Activated naive CD8-positive, alpha-beta T cell treated with anti-CD3 and anti-CD28 coated beads, Interleukin-2, amount 50 U/mL, for 24 hours (primary cell): ENCODE data around the gene UBIAD1.
A peak's percentile ranks its signal among the peaks of the same experiment; 100 is the strongest.

ENCODE experiments used
- ATAC-seq: fragments of 150-1000 bp; cut with Tn5 transposase; one replicate; pipeline ENCODE4 v1.10.0; 2021
- DNase-seq: peaks from one replicate; pipeline ENCODE4 v3.0.0; 2021
- H3K27ac Mint-ChIP-seq: one replicate; pipeline ENCODE4 v1.8.0; 2021; ENCODE audit warnings: mild to moderate bottlenecking, mixed read lengths
- H3K27me3 Mint-ChIP-seq: one replicate; pipeline ENCODE4 v1.8.0; 2021; ENCODE audit warnings: mixed read lengths
- H3K36me3 Mint-ChIP-seq: one replicate; pipeline ENCODE4 v1.8.0; 2021; ENCODE audit warnings: low read depth, mixed read lengths
- H3K4me1 Mint-ChIP-seq: one replicate; pipeline ENCODE4 v1.8.0; 2021; ENCODE audit warnings: mixed read lengths
- H3K4me3 Mint-ChIP-seq: one replicate; pipeline ENCODE4 v1.8.0; 2021; ENCODE audit warnings: mild to moderate bottlenecking, moderate library complexity, mixed read lengths
- H3K9me3 Mint-ChIP-seq: one replicate; pipeline ENCODE4 v1.8.0; 2021; ENCODE audit warnings: mixed read lengths

Gene UBIAD1, protein sequence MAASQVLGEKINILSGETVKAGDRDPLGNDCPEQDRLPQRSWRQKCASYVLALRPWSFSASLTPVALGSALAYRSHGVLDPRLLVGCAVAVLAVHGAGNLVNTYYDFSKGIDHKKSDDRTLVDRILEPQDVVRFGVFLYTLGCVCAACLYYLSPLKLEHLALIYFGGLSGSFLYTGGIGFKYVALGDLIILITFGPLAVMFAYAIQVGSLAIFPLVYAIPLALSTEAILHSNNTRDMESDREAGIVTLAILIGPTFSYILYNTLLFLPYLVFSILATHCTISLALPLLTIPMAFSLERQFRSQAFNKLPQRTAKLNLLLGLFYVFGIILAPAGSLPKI

DNA sequence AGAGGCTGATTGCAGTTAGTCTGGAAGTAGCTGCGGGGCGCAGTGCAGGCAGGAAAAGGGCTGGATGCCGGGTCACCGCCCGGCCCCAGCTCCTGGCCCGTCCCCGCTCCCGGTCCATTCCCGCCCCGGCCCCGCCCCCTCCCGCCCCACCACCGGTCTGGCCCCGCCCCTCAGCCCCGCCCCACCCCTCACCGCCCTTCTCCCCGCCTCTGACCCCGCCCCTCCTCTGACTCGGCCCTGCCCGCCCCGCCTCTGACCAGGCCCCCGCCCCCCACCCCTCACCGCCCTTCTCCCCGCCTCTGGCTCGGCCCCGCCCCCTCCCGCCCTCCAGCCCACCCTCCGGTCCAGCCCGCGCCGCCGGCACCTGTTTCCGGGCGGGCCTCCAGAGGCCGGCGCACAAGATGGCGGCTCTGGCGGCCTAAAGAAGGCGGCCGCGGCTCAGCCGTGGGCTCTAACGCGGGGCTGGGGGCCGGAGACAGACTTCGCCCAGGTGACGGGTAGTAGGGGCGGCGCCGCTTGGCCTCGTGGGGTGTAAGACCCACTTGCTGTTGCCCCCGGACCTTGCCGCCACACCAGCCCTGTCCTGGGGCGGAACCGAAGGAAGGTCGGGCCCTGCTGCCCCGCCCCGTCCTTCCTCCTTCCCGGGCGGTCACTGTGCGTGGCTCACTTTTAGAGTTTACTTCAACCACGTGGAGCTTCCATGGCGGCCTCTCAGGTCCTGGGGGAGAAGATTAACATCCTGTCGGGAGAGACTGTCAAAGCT is at the start of gene UBIAD1:
UBIAD1 (plus strand) TSS at position 367 of the 763 bp plus-strand sequence; CDS start at position 701, 334 bp downstream.
- Mint-ChIP-seq H3K27me3 (no peaks in the 10 kb centered on the region), H3K4me1 (peaks cover 28% of the 10 kb centered on the region), H3K4me3 (peak within 1 kb of the TSS; percentile 95), H3K27ac (peak within 1 kb of the TSS; percentile 92), H3K36me3 (peaks cover 27% of the 10 kb centered on the region), H3K9me3 (no peaks in the 10 kb centered on the region)
- DNase-seq: peak; percentile 87
- ATAC-seq: peak; percentile 90

DNA sequence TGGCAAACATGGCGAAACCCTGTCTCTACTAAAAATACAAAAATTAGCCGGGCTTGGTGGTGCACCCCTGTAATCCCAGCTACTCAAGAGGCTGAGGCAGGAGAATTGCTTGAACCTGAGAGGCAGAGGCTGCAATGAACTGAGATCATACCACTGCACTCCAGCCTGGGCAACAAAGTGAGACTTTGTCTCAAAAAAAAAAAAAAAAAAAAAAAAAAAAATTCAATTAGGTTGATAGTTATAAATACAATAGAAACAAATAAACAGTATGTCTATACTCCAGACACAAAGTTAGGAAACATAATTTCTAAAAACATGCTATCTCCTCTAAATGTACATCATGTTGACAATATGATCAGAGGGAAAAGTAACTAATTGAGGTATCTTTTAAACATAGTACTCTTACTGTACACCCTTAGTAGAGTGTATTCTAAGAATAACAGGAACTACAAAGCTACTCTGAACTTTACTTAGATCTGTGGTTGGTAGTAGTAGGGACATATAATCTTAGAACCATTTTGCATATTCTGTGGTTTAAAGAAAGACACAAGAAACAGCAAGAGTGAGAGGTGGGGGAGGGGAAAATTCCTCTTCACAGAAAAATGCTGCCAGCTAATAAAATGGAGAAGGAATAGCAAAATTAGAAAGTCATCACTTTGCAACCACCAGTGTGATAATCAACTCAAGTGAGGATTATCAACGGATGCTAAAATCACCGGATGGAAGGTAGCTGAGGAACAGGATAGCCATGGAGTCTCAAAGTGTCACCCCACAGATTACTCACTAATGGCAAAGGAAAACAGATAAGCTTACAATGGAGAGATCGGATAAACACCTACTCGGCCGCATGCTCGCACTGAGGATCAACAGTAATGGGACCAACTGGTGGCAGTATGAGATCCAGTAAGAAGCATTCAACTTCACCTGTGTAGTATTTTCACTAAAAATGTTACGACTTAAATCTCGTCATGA is 45.6 kb upstream of the UBIAD1 start:
- ATAC-seq (no peak), DNase-seq (no peak)
- peak overlapping the region; percentile 7 for H3K27ac Mint-ChIP-seq
- H3K4me1 Mint-ChIP-seq: peaks cover 14% of the 10 kb centered on the region
- peaks cover 44% of the 10 kb centered on the region for H3K36me3 Mint-ChIP-seq
- H3K4me3 Mint-ChIP-seq: no peak overlapping the region
- H3K27me3 Mint-ChIP-seq: no peaks in the 10 kb centered on the region
- no peaks in the 10 kb centered on the region for H3K9me3 Mint-ChIP-seq

DNA sequence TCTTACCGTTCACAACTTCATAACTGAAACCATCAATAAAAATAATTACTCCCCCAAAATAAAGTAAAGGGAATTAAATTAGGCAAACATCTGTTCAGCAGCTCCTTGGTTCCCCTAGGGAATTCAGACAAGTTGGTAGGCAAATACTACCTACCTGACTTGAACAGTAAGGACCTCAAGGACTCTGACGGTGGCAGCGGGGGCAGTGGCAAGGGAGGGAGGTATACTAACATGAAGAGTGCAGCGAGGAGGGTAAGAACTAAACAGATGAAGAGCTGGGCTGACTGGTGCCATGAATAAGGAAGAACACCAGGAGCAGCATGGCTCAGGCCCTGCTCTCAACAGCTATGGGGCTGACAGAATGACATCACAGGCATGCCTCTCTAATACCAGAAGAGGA is 43.8 kb upstream of the UBIAD1 start:
- no peak for DNase-seq
- Mint-ChIP-seq H3K9me3 (no peaks in the 10 kb centered on the region), H3K27ac (no peak overlapping the region), H3K4me1 (peaks cover 14% of the 10 kb centered on the region), H3K36me3 (peaks cover 51% of the 10 kb centered on the region), H3K27me3 (no peaks in the 10 kb centered on the region), H3K4me3 (no peak overlapping the region)
- no peak for ATAC-seq

DNA sequence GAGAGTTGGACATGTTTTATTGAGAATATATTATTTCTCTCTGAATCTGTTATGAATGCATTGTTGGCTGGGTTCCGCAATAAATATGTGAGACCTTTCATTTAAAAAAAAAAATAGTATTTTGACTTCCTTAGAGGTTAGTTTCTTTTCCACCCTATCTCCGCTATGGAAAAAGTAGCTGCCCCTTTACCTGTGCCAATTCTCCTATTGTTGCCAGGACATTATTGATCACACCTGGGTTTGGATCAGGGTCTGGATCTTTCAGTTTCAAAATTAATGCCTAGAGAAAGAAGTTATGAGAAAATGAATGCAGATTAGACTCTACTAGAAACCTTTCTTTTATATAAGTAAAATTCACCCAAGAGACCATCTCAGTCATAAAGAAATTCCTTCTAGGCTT is 39.8 kb upstream of the UBIAD1 start:
- ATAC-seq (no peak), DNase-seq (no peak)
- Mint-ChIP-seq H3K36me3 (peaks cover 47% of the 10 kb centered on the region), H3K27me3 (no peaks in the 10 kb centered on the region), H3K4me3 (no peak overlapping the region), H3K9me3 (no peaks in the 10 kb centered on the region), H3K27ac (no peak overlapping the region), H3K4me1 (peaks cover 4% of the 10 kb centered on the region)

DNA sequence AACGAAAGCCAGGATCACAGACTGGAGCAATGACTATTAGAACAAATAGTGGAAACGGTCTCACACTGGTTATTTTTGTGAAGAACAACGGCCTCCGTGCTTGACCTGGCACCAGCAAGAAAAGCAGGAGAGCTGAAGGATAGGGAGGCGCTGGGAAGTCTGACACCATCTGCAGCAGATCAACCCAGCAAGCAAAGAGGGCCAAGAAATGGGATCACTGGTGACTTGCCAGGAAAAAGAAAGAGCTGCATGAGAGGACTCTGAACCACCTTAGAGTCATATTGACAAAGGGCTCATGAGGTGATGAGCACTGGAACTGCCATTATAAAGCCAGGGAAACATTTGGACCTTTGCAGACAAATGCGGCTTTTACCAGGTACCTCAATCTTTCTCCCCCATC is 35.6 kb upstream of the UBIAD1 start:
- Mint-ChIP-seq H3K4me1 (peaks cover 2% of the 10 kb centered on the region), H3K27me3 (no peaks in the 10 kb centered on the region), H3K27ac (peak overlapping the region; percentile 16), H3K36me3 (peaks cover 52% of the 10 kb centered on the region), H3K9me3 (no peaks in the 10 kb centered on the region), H3K4me3 (no peak overlapping the region)
- no peak for DNase-seq
- no peak for ATAC-seq

DNA sequence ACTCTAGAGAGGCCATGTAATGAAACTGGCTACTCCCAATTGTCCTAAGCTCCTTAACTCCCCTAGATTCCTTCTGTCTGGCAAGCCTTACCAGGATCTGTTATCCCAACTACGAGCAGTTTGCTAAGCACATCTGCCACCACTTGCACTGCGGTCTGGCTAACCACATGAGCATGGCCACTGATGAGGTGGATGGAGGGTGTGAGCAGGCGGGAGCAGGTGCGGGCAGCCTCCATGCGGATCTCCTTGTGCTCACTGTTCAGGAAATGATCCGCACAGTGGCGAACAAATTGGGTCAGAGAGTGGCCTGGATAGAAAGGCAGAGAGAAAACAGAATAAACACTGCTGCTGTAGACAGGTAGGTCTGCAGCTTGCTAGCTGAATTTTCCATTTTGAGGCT is 34.7 kb upstream of the UBIAD1 start:
- Mint-ChIP-seq H3K9me3 (no peaks in the 10 kb centered on the region), H3K27me3 (no peaks in the 10 kb centered on the region), H3K4me3 (no peak overlapping the region), H3K27ac (no peak overlapping the region), H3K36me3 (peaks cover 47% of the 10 kb centered on the region), H3K4me1 (peaks cover 2% of the 10 kb centered on the region)
- ATAC-seq (no peak), DNase-seq (no peak)

DNA sequence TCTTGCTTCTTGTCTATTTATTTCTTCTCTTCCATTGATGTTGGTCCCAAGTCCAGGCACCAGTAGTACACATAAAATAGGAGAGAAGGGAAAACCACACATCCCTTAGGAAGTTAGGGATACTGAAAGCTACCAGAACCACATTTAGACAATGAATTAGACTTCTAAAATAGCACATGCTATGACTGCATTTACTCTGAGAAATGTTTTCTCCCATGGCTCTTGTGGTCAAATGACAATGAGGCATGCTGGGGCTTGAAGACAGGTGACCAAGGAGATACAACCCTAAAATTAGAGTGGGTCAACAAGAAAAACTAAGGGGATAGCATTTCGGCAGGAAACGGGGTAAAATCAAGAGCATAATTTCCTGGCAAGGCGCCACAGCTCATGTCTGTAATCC is 27.8 kb upstream of the UBIAD1 start:
- Mint-ChIP-seq H3K36me3 (peaks cover 31% of the 10 kb centered on the region), H3K4me3 (no peak overlapping the region), H3K27ac (no peak overlapping the region), H3K4me1 (no peaks in the 10 kb centered on the region), H3K27me3 (no peaks in the 10 kb centered on the region), H3K9me3 (no peaks in the 10 kb centered on the region)
- DNase-seq (no peak), ATAC-seq (no peak)

DNA sequence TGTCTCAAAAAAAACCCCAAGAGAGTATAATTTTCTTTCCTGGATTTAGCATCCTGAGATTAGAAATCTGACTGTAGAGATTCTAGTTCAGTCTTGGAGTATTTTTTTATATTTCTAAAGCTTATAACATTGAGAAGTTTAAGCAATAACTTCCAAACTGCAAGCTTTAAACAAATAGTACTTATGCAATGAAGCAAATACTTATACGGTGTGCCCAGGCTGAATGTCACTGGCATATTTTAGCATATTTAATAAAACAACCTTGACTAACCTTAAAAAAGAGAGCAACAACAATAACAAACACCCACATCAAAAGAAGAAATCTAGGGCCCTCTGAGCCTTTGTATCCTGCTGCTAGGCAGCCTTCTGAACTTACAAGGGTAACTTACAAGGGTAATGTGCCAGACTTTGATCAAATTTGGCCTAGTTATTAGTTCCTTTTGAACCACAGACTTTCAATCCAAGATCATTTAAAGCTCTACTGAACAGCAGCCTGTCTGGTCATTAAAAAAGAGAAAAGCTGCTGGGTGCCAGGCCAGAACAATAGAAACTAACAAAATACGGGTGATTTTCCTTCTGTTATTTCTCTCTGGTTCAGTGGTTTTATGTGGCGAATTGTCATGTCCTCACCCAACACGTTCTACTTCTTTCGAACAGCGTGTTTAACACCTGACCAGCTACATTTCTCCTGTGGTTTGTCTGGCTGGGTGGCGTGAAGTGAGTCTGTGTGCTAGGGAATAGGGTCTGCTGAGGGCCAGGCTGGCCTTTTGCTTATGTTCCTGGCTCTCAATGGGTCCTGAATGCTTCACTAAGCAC is 26.9 kb upstream of the UBIAD1 start:
- Mint-ChIP-seq H3K9me3 (no peaks in the 10 kb centered on the region), H3K36me3 (peaks cover 34% of the 10 kb centered on the region), H3K27me3 (no peaks in the 10 kb centered on the region), H3K4me3 (no peak overlapping the region), H3K27ac (peak overlapping the region; percentile 19), H3K4me1 (no peaks in the 10 kb centered on the region)
- DNase-seq: no peak
- ATAC-seq: no peak

DNA sequence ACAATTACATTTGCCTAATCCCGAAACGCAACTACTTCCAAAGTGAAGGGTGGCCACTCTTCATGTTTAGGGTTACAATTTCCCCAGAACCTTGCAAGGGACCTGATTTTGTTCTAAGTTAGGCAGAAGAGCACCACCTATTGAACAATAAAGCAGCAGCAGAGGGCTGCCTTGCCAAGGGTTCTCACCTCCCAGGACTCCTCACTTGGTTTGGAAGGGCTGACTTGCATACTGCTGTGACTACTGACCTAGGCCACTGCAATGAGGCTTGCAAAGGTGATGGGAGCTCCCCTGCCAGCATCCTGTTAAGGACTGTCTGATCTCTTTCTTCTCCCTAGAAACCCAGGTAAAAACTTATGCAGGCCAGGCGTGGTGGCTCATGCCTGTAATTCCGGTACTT is 24.8 kb upstream of the UBIAD1 start:
- Mint-ChIP-seq H3K27me3 (no peaks in the 10 kb centered on the region), H3K9me3 (no peaks in the 10 kb centered on the region), H3K4me1 (no peaks in the 10 kb centered on the region), H3K36me3 (peaks cover 40% of the 10 kb centered on the region), H3K4me3 (no peak overlapping the region), H3K27ac (no peak overlapping the region)
- no peak for ATAC-seq
- no peak for DNase-seq

DNA sequence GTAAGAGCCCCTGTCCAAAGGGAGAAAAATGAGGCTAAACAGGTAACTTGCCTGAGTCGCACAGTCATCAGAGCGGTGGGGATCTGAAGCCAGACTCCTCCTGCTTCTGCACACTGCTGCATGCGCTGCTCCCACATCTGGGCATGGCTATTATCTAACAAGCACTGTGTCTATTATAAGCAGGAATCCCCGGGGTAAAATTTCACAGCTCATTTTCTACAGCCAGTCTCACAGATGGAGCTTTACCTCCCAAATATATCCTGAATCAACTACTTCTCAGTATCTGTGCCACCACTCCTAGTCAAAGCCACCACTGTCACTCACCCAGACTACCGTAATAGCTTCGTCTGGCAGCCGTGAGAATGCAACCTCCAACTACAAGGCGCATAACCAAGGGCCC is 20.5 kb upstream of the UBIAD1 start:
- Mint-ChIP-seq H3K4me3 (no peak overlapping the region), H3K27ac (no peak overlapping the region), H3K9me3 (no peaks in the 10 kb centered on the region), H3K36me3 (peaks cover 50% of the 10 kb centered on the region), H3K4me1 (no peaks in the 10 kb centered on the region), H3K27me3 (no peaks in the 10 kb centered on the region)
- DNase-seq (no peak), ATAC-seq (no peak)

DNA sequence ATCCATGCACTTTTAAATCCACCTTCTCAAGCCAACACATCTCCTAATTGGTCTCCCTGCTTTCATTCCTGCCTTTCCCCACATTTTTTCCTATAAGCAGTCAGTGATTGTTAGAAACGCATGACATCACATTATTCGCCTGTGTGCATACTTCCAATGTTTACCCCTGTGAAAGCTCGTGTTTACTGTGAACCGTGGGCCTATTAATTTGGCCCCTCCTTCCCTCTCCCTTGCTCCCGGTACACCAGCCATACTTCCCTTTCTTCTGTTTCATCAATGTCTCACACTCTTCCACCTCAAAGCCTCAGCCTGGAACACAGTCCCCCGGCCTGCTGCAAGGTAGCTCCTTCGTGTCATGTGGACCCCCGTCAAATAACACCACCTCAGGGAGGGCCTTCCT is 19.8 kb upstream of the UBIAD1 start:
- Mint-ChIP-seq H3K27me3 (no peaks in the 10 kb centered on the region), H3K4me1 (no peaks in the 10 kb centered on the region), H3K4me3 (no peak overlapping the region), H3K36me3 (peaks cover 56% of the 10 kb centered on the region), H3K9me3 (no peaks in the 10 kb centered on the region), H3K27ac (peak overlapping the region; percentile 6)
- DNase-seq (no peak), ATAC-seq (no peak)

DNA sequence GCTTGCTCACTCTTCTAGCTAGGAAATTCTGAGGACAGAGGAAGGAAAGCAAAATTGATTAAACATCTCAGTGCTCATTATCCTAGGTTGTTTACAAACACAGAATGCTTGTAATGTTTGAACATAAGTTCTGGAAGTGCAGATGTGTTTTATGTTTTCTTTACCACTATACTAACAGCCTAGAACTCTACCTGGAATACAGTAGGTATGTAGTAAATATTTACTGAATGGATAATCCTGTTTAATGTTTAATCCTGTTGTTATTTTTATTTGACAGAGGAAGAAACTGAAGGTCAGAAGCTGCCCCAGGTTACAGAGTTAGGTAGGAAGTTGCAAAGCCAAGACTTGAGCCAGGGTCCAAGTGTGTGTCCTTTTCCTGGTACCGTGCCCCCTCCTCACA is 16.7 kb upstream of the UBIAD1 start:
- no peak for ATAC-seq
- Mint-ChIP-seq H3K4me1 (peaks cover 10% of the 10 kb centered on the region), H3K36me3 (peaks cover 53% of the 10 kb centered on the region), H3K27ac (no peak overlapping the region), H3K27me3 (no peaks in the 10 kb centered on the region), H3K9me3 (no peaks in the 10 kb centered on the region), H3K4me3 (no peak overlapping the region)
- DNase-seq: no peak

DNA sequence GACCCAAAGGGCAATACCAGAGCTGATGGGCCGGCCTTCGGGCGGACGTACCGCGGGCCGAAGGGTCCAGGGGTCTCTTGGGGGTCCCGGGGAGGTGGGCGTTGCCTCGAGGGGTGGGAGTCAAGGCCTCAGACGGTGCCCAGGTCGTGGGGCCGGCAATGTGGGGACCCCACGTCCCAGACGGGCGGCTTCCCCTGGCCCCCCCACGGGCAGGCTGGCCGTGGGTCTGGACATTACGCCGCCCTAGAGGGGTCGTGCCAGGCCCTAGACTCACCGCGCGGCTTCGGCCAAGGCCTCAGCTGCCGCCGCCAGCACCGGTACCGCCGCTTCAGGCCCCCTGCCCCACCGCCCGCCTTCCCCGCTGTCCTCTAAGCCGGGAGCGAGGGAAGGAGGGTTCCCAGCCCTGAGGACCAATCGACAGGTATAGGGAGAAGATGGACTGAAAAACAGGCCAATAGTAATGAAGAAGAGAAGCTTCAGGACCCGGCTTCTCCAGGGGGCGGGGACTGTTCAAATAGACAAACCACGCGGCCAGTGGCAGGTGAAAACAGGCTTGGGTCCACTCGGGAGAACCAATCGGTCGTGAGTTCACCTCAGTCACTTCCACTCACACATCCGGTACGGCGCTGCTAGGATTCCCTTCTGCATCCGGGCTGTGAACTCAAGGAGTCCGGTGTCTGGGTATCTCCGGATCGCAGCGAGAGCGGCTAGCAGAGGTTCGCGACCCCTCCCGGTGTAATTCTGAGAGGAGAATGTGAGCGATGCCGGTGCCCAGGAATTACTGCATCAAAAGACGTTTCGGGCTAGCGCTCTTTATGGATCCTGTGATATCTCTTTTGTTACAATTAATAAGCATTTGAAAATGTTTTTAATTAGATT is 10.6 kb upstream of the UBIAD1 start, which contains the start of gene MTOR:
MTOR (minus strand) TSS at position 381 of the 879 bp plus-strand sequence. CDS start 3,142 bp downstream, outside the sequence.
- H3K27ac Mint-ChIP-seq: peak within 1 kb of the TSS; percentile 83
- H3K36me3 Mint-ChIP-seq: peaks cover 15% of the 10 kb centered on the region
- peak within 1 kb of the TSS; percentile 92 for H3K4me3 Mint-ChIP-seq
- H3K27me3 Mint-ChIP-seq: no peaks in the 10 kb centered on the region
- H3K9me3 Mint-ChIP-seq: no peaks in the 10 kb centered on the region
- H3K4me1 Mint-ChIP-seq: peaks cover 22% of the 10 kb centered on the region
- DNase-seq (peak; percentile 95), ATAC-seq (peak; percentile 99)
